ENCODE data around the gene APEX1. TPM values are rescaled to one million over a fixed set of nuclear protein-coding genes. Genes with fewer than 3 reads are reported as not detected.

Gene APEX1
- total RNA-seq, 3 donors from 2014 or later: 83.9 to 115 (median 93.8) TPM

- Histone ChIP-seq H3K4me3 (peak overlapping the region; percentile 60), H3K36me3 (ENCODE audit: low read depth) (peaks cover 5% of the 10 kb centered on the region), H3K9me3 (no peaks in the 10 kb centered on the region), H3K4me1 (ENCODE audit: low read depth) (peaks cover 24% of the 10 kb centered on the region)
- ATAC-seq: peak; percentile 76
- TF ChIP-seq CTCF (IDR thresholded peaks at IDR 0.05): no peak
- DNase-seq: peak in 2 of 3 donors; percentile 52 to 60
- intact Hi-C loops (cut with DNase I, micrococcal nuclease): no loop called here
These were observed 15.0 kb downstream of the APEX1 start for GRCh38 chr14:20469890-20470602.

DNA sequence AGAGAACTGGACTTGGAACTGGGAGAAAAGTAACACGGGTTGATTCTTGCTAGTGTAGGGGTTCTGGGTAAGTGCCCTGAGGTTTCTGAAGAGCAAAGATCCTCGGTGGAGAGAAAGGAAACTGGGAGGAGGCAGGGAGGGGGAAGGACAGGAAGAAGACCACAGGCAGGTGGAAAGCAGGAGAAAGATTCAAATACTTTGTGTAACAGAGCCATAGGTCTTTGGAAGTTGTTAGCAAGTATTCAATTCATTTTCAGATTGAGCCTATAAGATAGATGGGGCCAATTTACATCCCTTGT, 15.5 kb downstream of the APEX1 start:
- peaks cover 5% of the 10 kb centered on the region for H3K36me3 ChIP-seq (ENCODE audit: low read depth)
- DNase-seq (peak in 1 of 3 donors; percentile 21), ATAC-seq (no peak)
- intact Hi-C loops (cut with DNase I, micrococcal nuclease): no loop called here
- no peaks in the 10 kb centered on the region for H3K9me3 ChIP-seq
- no peak for TF ChIP-seq CTCF (IDR thresholded peaks at IDR 0.05)
- peaks cover 24% of the 10 kb centered on the region for H3K4me1 ChIP-seq (ENCODE audit: low read depth)
- H3K4me3 ChIP-seq: peak overlapping the region; percentile 60

- no peaks in the 10 kb centered on the region for H3K9me3 ChIP-seq
- no peak overlapping the region for H3K4me3 ChIP-seq
- DNase-seq (no peak), ATAC-seq (no peak)
- peaks cover 5% of the 10 kb centered on the region for H3K36me3 ChIP-seq (ENCODE audit: low read depth)
- intact Hi-C loops (cut with DNase I, micrococcal nuclease): no loop called here
- no peak for TF ChIP-seq CTCF (IDR thresholded peaks at IDR 0.05)
- H3K4me1 ChIP-seq (ENCODE audit: low read depth): peaks cover 28% of the 10 kb centered on the region
These were observed 17.6 kb downstream of the APEX1 start for GRCh38 chr14:20472536-20473169.

DNA sequence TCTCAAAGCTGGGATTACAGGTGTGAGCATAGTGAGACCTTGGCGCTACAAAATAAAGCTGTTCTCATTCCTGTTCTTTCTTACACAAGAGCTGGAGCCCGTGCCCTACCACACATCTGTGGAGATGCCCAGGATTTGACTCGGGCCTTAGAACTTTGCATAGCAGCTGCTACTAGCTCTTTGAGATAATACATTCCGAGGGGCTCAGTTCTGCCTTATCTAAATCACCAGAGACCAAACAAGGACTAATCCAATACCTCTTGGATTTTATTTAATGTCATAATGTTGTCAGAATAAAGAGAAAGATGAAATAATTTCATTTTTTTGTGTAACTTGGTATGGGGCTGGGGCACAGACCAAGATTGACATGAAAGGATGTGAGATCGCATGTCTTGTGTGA, 21.8 kb downstream of the APEX1 start:
- Histone ChIP-seq H3K4me3 (no peak overlapping the region), H3K4me1 (ENCODE audit: low read depth) (peaks cover 6% of the 10 kb centered on the region), H3K36me3 (ENCODE audit: low read depth) (peaks cover 5% of the 10 kb centered on the region), H3K9me3 (no peaks in the 10 kb centered on the region)
- ATAC-seq (no peak), DNase-seq (no peak)
- no peak for TF ChIP-seq CTCF (IDR thresholded peaks at IDR 0.05)
- intact Hi-C loops (cut with DNase I, micrococcal nuclease): no loop called here

GRCh38 chr14:20477211-20477876, 22.3 kb downstream of the APEX1 start:
- Histone ChIP-seq H3K9me3 (no peaks in the 10 kb centered on the region), H3K4me3 (no peak overlapping the region), H3K4me1 (ENCODE audit: low read depth) (peaks cover 5% of the 10 kb centered on the region), H3K36me3 (ENCODE audit: low read depth) (peaks cover 5% of the 10 kb centered on the region)
- DNase-seq: no peak
- intact Hi-C loops (cut with DNase I, micrococcal nuclease): no loop called here
- no peak for TF ChIP-seq CTCF (IDR thresholded peaks at IDR 0.05)
- peak; percentile 69 for ATAC-seq
